Left lobe of liver (tissue), 2 donors: Measurements from ENCODE around the gene DNAJC27. TPM values are rescaled to one million over a fixed set of nuclear protein-coding genes. Genes with fewer than 3 reads are reported as not detected.
A peak's percentile ranks its signal among the peaks of the same experiment; 100 is the strongest.

Experiments used
- ATAC-seq: fragments of 200-7000 bp; cut with Tn5 transposase; one replicate; pipeline ENCODE4 v1.9.1; 2020; ENCODE audit warnings: mild to moderate bottlenecking, moderate library complexity
- DNase-seq: peaks from one replicate; pipeline ENCODE4 v3.0.0-alpha.2; 2020; ENCODE audit warnings: low spot score
- total RNA-seq: library from RNA; stranded (reverse); gene quantifications from one replicate; pipeline ENCODE4 v1.2.1, GENCODE V29; 2021
- donor health status: DM: no; HTN: no; CAD: no; lungs with moderate emphysema.
- donor health status: DM: no; HTN: yes; CAD: no.

DNAJC27 gene
- total RNA-seq, 1 donor from 2014 or later = 1.9 TPM

GRCh38 chr2:24971286-24971535 is 544 bp downstream of the DNAJC27 start:
- DNase-seq = no peak
- ATAC-seq = peak; percentile 6

GRCh38 chr2:24970483-24971285 is 1.1 kb downstream of the DNAJC27 start:
- DNase-seq (no peak), ATAC-seq (no peak)

DNA sequence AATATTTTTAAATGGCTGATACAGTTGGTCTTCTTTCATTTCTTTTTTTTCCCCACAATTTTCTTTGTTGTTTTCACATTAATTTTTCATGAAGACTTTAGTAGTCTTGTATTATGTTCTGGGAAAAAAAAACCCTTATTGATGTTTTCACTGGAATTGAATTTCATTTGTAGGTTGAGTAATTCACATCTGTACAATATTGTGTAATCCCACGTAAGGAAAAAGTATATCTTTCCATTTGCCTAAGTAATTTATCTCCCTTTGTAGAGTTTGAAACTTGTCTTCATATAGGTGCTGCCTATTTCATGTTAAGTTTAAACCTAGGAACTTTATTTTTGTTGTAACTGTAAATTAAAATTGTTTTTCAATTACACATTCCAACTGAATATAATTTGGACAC is 2.0 kb downstream of the DNAJC27 start:
- ATAC-seq = no peak
- DNase-seq = no peak

- DNase-seq (no peak), ATAC-seq (no peak)
Observed at GRCh38 chr2:24961903-24962302, 9.9 kb downstream of the DNAJC27 start.

DNA sequence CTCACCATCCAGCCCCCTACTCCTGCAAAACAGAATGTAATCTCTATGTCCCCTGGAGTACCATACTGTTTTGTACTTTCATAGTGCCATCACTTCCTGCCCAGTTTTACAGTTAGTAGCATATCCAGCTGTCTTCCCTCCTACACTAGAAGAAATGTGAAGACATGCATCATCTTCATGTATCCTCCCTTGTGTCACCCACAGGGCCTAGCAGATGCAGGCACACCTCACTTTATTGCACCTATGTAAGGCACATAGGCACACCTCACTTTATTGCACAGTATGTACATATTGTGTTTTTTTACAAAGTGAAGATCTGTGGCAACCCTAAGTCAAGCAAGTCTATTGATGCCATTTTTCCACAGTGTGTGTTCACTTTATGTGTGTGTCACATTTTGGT is 12.0 kb downstream of the DNAJC27 start:
- ATAC-seq (no peak), DNase-seq (no peak)

DNA sequence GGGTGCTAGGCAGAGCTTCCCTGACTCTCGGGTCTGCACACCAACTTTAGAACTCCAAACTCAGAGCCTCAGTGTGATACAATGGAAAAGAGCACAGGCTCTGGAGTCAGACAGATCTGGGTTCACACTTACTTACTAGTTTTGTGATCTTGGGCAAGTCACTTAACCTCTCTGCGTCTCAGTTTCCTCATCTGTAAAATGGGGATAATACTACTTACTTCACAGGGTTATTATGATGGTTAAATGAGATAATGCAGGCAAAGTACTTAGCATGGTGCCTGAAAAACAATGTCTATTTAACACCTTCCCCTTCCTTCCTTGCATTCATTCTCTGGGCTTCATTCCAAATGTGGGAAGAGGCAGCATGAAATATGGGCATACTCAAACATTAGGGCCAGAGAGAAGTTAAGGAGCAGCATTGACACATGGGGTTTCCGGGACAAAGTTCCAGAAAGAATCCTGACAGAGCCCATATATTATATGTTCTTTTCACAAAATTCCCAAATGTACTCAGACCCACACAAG is 13.3 kb downstream of the DNAJC27 start:
- ATAC-seq = no peak
- DNase-seq = no peak

DNA sequence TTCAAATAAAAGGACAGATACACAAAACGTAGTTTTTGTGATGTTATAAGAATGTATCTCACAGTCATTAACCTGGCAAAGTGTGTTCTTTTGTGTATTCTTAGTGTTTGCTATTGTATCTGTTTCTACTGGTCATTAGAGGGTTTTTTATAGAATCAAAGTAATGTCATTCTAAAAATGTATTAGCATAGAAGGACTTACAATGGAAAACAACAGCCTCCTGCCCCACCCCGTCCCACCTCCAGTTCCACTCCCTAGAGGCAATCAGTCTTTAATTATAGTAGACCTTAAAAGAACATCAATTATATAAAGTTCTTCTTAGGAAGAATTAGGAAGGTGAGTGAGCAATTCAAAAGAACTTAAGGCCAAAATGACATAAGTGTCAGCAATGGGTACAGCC is 13.8 kb downstream of the DNAJC27 start:
- ATAC-seq = no peak
- no peak for DNase-seq

DNA sequence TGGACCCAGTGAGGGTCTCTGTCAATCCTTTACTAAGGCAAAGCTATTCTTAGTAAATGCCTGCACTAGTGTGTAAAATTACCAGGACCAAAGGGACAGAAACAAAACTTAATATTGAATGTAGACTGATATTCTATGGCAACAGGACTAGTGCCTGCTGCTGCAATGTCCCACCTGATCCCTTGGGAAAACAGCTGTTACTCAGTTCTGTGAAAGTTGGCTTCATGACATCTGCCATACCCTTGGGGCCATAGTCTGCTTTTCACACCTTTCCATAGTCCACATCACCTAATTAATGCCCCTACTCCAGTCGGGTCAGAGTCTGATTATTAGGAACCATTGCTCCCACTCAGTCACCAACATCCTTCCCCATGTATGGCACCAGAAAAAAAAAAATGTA is 14.5 kb downstream of the DNAJC27 start:
- ATAC-seq (no peak), DNase-seq (no peak)

GRCh38 chr2:24955921-24956320 is 15.8 kb downstream of the DNAJC27 start:
- ATAC-seq = no peak
- DNase-seq = no peak

- no peak for DNase-seq
- no peak for ATAC-seq
Observed at GRCh38 chr2:24955232-24955631, 16.5 kb downstream of the DNAJC27 start.

DNA sequence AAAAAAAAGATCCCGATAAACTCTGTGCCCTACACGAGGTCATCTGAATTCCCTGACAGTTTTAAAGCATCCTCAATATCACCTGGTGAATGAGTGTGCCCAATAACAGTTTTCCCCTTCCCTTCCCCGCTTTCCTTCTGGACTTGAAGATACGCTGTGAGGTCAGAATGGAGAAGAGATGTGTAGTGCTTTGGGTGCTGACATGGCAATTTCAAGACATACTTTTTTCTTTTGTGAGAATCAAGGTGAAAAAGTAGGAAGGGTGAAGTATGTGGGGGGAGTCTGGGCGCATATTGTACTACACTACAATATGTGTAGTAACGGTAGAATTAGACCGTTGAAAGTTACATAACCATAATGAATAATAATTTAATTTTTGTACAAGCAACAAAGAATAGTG is 21.7 kb downstream of the DNAJC27 start:
- no peak for ATAC-seq

GRCh38 chr2:24948506-24948905 is 23.2 kb downstream of the DNAJC27 start:
- no peak for ATAC-seq
- DNase-seq = no peak

More for the DNA sequence above, 21.7 kb downstream of the DNAJC27 start:
- DNase-seq = no peak

- DNase-seq (no peak), ATAC-seq (no peak)
Observed at GRCh38 chr2:24947561-24948157, 24.1 kb downstream of the DNAJC27 start.

- ATAC-seq (no peak), DNase-seq (no peak)
Observed at GRCh38 chr2:24945907-24946306, 25.8 kb downstream of the DNAJC27 start.

- DNase-seq = no peak
- no peak for ATAC-seq
Observed at GRCh38 chr2:24943427-24944053, 28.2 kb downstream of the DNAJC27 start.

DNA sequence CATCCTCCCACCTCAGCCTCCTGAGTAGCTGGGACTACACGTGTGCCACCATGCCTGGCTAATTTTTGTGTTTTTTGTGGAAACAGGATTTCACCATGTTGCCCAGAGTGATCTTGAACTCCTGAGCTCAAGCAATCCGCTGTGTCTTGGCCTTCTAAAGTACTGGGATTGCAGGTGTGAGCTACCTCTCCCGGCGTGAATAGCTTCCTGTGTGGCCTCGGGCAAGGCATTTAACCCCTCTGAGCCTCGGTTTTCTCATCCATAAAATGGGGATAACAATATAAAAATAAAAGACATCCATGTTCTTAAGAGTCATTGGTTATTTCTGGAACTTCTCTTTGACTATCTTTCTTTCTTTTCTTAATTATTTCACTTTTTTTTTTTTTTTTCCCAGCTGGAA is 32.4 kb downstream of the DNAJC27 start:
- DNase-seq (no peak), ATAC-seq (no peak)

DNA sequence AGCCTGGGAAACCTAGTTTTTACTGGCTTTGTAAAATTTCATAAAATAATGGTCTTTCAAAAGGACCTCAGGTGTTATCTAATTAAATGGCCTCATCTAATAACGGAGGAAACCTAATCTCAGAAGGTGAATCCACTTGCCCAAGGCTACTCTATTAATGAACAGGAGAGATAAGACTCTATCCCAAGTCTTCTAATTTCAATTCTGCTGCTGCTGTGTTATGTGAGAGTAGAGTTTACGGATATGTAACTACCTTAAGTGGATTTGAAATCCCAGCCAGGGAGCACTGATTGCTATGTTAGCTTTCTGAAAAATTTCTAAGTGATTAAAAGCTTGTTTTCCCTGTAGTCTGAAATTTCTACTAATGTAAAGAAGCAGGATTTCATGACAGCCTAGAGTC is 34.5 kb downstream of the DNAJC27 start:
- DNase-seq (no peak), ATAC-seq (no peak)

GRCh38 chr2:24935145-24935544 is 36.6 kb downstream of the DNAJC27 start:
- DNase-seq (no peak), ATAC-seq (no peak)

GRCh38 chr2:24932715-24933114 is 39.0 kb downstream of the DNAJC27 start:
- DNase-seq (no peak), ATAC-seq (no peak)

DNA sequence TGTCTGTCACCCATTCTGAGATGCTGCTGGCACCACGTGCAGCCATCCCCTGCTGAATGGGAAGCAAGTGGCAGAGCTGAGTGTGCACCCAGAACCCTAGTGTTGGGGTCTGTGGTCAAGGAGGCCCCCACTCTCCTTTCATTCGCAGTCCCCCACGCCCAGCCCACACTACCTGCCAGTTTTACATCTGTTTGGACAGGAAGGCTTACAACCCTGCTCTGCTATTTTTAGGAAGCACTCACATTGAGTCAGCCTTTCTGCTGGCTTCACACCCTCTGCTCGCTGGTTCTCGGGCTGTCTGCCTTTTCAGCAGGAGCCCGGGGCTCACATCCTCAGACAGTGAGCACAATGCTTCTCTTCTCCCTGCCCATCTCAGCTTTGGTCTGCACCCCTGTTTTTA is 41.0 kb downstream of the DNAJC27 start:
- DNase-seq (no peak), ATAC-seq (no peak)

- no peak for ATAC-seq
Observed at GRCh38 chr2:24929230-24929629, 42.5 kb downstream of the DNAJC27 start.

DNA sequence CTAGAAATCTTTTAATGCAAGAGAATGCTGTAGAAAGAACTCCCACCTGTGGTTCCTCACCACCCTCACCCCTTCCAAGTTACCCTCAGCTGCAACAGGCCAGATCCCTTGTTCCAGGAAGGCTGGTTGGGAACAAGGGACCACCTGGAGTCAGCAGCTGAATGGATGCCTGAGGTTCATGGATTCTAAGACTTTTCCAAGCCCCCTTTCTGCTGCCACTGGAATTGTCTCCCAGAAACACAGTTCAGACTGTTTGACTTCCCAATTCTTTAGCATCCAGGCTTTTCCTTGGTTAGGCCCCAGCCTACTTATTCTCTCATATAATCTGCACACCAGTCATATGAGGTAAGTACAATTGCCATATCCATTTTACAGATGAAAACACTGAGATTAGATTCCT is 43.7 kb downstream of the DNAJC27 start:
- ATAC-seq (no peak), DNase-seq (no peak)

More at GRCh38 chr2:24929230-24929629, 42.5 kb downstream of the DNAJC27 start:
- DNase-seq = peak; percentile 18
